GM21526 (cell line): Measurements from ENCODE around the gene VSTM1.

Experiments
- ATAC-seq: cut with Tn5 transposase; IDR thresholded peaks from one replicate; pipeline ENCODE4 v1.9.1; 2021; ENCODE audit warnings: moderate library complexity; ENCODE audit not compliant: unreplicated experiment, low FRiP score

VSTM1 gene

DNA sequence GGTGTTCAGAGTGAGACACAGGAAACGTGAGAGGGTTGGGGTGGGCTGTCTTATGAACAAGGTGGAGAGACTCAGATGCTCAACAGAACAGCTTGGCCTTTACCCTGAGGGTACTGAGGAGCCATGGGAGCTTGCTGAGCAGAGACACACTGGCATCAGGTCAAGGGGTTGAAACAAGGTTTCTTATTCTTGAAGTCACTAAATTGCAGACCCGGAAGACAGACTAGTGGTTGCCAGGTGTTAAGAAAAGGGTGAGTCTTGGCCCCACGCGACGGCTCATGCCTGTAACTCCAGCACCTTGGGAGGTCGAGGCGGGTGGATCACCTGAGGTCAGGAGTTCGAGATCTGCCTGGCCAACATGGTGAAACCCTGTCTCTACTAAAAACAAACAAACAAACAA is 49.8 kb downstream of the VSTM1 start:
- ATAC-seq: no peak

GRCh38 chr19:54011507-54012211 is 52.0 kb downstream of the VSTM1 start:
- no peak for ATAC-seq

DNA sequence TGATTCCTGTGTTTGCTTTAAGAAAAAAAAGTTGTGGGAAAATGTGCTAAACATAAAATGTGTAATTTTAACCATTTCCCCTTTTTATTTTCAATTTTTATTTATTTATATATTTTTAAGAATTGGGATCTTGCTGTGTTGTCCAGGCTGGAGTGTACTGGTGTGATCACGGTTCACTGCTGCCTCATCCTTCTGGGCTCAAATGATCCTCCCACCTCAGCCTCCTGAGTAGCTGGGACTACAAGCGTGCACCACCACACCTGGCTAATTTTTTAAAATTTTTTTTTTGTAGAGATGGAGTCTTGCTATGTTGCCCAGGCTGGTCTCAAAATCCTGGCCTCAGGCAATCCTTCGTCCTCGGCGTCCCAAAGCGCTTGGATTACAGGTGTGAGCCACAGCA is 53.2 kb downstream of the VSTM1 start:
- ATAC-seq: no peak

GRCh38 chr19:54009440-54009839 is 54.3 kb downstream of the VSTM1 start:
- no peak for ATAC-seq

DNA sequence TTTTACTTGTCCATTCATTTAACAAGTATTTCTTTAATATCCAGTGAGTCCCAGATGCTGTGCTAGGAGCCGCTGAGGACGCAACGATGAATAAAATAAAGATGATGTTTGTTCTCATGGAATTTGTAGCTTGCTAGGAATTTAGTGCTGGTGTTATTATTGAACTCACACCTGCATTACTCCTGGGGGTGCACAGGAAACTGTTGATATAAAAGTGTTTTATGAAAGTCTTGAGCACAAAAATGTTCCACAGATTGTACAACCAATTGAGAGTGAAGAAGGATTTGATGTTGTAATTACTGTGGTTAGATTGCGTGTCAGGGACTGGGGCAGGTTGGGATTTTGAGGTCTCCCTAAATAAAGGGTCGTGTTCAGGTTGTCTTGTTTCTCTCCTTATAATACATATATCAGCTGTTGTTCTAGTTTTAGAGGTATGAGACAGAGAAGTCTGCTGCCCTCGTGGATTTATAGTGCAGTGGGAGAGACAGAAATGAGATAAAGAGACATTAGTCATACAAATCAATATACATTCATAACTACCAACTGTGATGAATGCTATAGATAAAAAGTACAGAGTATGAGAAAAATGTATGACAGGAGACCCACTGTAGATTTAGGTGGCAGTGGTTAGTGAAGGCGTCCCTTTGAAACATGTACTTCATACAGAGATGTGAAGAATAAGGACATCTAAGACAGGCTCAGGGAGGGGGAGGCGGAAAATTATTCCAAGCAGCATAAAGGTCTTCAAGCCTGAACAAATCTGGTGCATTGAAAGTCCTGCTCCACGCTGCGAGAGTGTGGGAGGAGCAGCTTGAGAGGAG is 61.0 kb downstream of the VSTM1 start:
- ATAC-seq: no peak

- ATAC-seq: no peak
Measured at GRCh38 chr19:54001496-54001895, 62.2 kb downstream of the VSTM1 start.

GRCh38 chr19:53999694-54000093 is 64.0 kb downstream of the VSTM1 start:
- no peak for ATAC-seq

DNA sequence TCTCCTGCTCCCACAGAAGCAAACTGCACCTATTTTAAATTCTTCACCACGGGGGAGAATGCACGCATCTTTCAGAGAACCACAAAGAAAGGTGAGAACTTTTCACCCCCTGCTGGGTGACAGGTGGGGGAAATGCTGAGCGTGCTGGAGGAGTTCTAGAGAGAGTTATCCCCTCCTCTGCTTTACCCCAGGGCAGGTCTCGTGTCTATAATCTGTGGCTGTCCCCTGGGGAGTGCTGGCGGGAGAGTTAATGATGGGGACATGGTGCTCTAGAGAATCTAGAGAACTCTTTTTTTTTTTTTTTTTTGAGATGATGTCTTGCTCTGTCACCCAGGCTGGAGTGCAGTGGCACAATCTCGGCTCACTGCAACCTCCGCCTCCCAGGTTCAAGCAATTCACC is 65.5 kb downstream of the VSTM1 start:
- no peak for ATAC-seq

GRCh38 chr19:53994811-53995210 is 68.9 kb downstream of the VSTM1 start:
- no peak for ATAC-seq

GRCh38 chr19:53993448-53993847 is 70.2 kb downstream of the VSTM1 start:
- no peak for ATAC-seq

DNA sequence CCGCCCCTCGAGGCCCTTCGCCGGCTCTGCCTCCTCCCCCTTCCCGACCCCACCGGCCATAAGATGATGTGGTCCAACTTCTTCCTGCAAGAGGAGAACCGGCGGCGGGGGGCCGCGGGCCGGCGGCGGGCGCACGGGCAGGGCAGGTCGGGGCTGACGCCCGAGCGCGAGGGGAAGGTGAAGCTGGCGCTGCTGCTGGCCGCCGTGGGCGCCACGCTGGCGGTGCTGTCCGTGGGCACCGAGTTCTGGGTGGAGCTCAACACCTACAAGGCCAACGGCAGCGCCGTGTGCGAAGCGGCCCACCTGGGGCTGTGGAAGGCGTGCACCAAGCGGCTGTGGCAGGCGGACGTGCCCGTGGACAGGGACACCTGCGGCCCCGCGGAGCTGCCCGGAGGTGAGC is 70.9 kb downstream of the VSTM1 start:
- no peak for ATAC-seq

GRCh38 chr19:53992211-53992610 is 71.5 kb downstream of the VSTM1 start:
- no peak for ATAC-seq

- ATAC-seq: no peak
Measured at GRCh38 chr19:53991224-53992113, 72.2 kb downstream of the VSTM1 start, which contains the start of gene CACNG6. Gene CACNG6 (plus strand): TSS chr19:53991637. CDS start chr19:53992878, 1,241 bp downstream.
